Nephron progenitor cell (in vitro differentiated cells): Measurements from ENCODE around the gene MACROD2.

Experiments
- DNase-seq: peaks from one replicate; pipeline ENCODE4 v3.0.0; 2021
- H3K27ac Mint-ChIP-seq: 2 replicates; pipeline ENCODE4 v1.8.0; 2021; ENCODE audit warnings: mild to moderate bottlenecking, moderate library complexity, mixed read lengths
- H3K27me3 Mint-ChIP-seq: 2 replicates; pipeline ENCODE4 v1.8.0; 2021; ENCODE audit warnings: mild to moderate bottlenecking, low read depth, mixed read lengths; ENCODE audit not compliant: poor library complexity
- H3K36me3 Mint-ChIP-seq: 2 replicates; pipeline ENCODE4 v1.8.0; 2021; ENCODE audit warnings: low read depth, mixed read lengths
- H3K4me1 Mint-ChIP-seq: 2 replicates; pipeline ENCODE4 v1.8.0; 2021; ENCODE audit warnings: mixed read lengths
- H3K4me3 Mint-ChIP-seq: 2 replicates; pipeline ENCODE4 v1.8.0; 2021; ENCODE audit warnings: mild to moderate bottlenecking, moderate library complexity, mixed read lengths
- H3K9me3 Mint-ChIP-seq: 2 replicates; pipeline ENCODE4 v1.8.0; 2021; ENCODE audit warnings: mild to moderate bottlenecking, moderate library complexity, mixed read lengths
- CTCF ChIP-seq: fragments of 200-600 bp; sonication (generic); IDR thresholded peaks from 2 replicates; pipeline ENCODE4 v1.5.0; 2021; ENCODE audit warnings: antibody characterized with exemption

MACROD2 gene

GRCh38 chr20:14824996-14825395 lies 829.7 kb downstream of the MACROD2 start:
- Mint-ChIP-seq H3K9me3 (no peaks in the 10 kb centered on the region), H3K27ac (no peak overlapping the region), H3K4me1 (no peaks in the 10 kb centered on the region), H3K36me3 (no peaks in the 10 kb centered on the region), H3K27me3 (no peaks in the 10 kb centered on the region), H3K4me3 (no peak overlapping the region)
- no peak for TF ChIP-seq CTCF
- DNase-seq: no peak

- Mint-ChIP-seq H3K27me3 (no peaks in the 10 kb centered on the region), H3K4me3 (no peak overlapping the region), H3K27ac (no peak overlapping the region), H3K4me1 (no peaks in the 10 kb centered on the region), H3K36me3 (no peaks in the 10 kb centered on the region), H3K9me3 (no peaks in the 10 kb centered on the region)
- no peak for TF ChIP-seq CTCF
- DNase-seq: no peak
Measured at GRCh38 chr20:14826543-14827313, 831.4 kb downstream of the MACROD2 start.

- Mint-ChIP-seq H3K4me1 (peaks cover 4% of the 10 kb centered on the region), H3K27me3 (no peaks in the 10 kb centered on the region), H3K9me3 (no peaks in the 10 kb centered on the region), H3K27ac (no peak overlapping the region), H3K36me3 (no peaks in the 10 kb centered on the region), H3K4me3 (no peak overlapping the region)
- DNase-seq: no peak
- TF ChIP-seq CTCF: no peak
Measured at GRCh38 chr20:14828459-14828858, 833.1 kb downstream of the MACROD2 start.

GRCh38 chr20:14829906-14830305 lies 834.6 kb downstream of the MACROD2 start:
- Mint-ChIP-seq H3K27me3 (no peaks in the 10 kb centered on the region), H3K36me3 (no peaks in the 10 kb centered on the region), H3K27ac (no peak overlapping the region), H3K9me3 (no peaks in the 10 kb centered on the region), H3K4me1 (peaks cover 4% of the 10 kb centered on the region), H3K4me3 (no peak overlapping the region)
- no peak for DNase-seq
- no peak for TF ChIP-seq CTCF

- Mint-ChIP-seq H3K27ac (no peak overlapping the region), H3K4me3 (no peak overlapping the region), H3K4me1 (peaks cover 4% of the 10 kb centered on the region), H3K9me3 (no peaks in the 10 kb centered on the region), H3K27me3 (no peaks in the 10 kb centered on the region), H3K36me3 (no peaks in the 10 kb centered on the region)
- DNase-seq: no peak
- no peak for TF ChIP-seq CTCF
Measured at GRCh38 chr20:14830466-14830865, 835.1 kb downstream of the MACROD2 start.

- Mint-ChIP-seq H3K4me3 (no peak overlapping the region), H3K27me3 (no peaks in the 10 kb centered on the region), H3K4me1 (peaks cover 4% of the 10 kb centered on the region), H3K9me3 (no peaks in the 10 kb centered on the region), H3K27ac (no peak overlapping the region), H3K36me3 (no peaks in the 10 kb centered on the region)
- no peak for DNase-seq
- TF ChIP-seq CTCF: no peak
Measured at GRCh38 chr20:14830899-14831298, 835.6 kb downstream of the MACROD2 start.
